Endothelial cell of umbilical vein (primary cell): ENCODE measurements around the gene SYNM. TPM values are rescaled to one million over a fixed set of nuclear protein-coding genes. Genes with fewer than 3 reads are reported as not detected.

Source experiments
- BruUV-seq: library from RNA; stranded (reverse); fragments of 400-500 nt; replicated peaks from 2 replicates; lab custom pipeline; 2021; lab: Mats Ljungman, UMichigan
- CTCF ChIA-PET: fragments of 300-600, 350-600 bp; sonication (Branson Sonifier 250); formaldehyde crosslinking; loops from one replicate; lab custom pipeline; 2021; ENCODE audit warnings: antibody characterized with exemption, inconsistent platforms; lab: Charles Lee
- POLR2A ChIA-PET: fragments of 300-600, 350-600 bp; sonication (Branson Sonifier 250); formaldehyde crosslinking; loops from one replicate; lab custom pipeline; 2021; ENCODE audit warnings: antibody characterized with exemption, inconsistent platforms; lab: Charles Lee
- DNase-seq: peaks from one replicate; pipeline ENCODE4 v3.0.0-alpha.2; 2011; ENCODE audit warnings: low read depth, low spot score
- FAIRE-seq: peaks from 2 replicates; lab custom pipeline; 2011; peaks lifted over from hg19 to GRCh38; lab: Jason Lieb, UNC
- H2AFZ ChIP-seq: 2 replicates; pipeline ENCODE4 v1.6.0; 2012; ENCODE audit warnings: low read depth, low read length, control low read depth, inconsistent platforms
- H3K27ac ChIP-seq: 2 replicates; pipeline ENCODE4 v1.5.1; 2011; ENCODE audit warnings: low read depth, mild to moderate bottlenecking, control low read depth, low read length, moderate library complexity; ENCODE audit not compliant: insufficient read depth
- H3K27me3 ChIP-seq, 2 experiments: 2 replicates each; pipeline versions ENCODE4 v1.6.0 to v1.6.1; 2011; ENCODE audit warnings: low read length in 2 of 2, mixed read lengths in 1 of 2; ENCODE audit not compliant: control insufficient read depth in 2 of 2, insufficient read depth in 2 of 2
- H3K36me3 ChIP-seq, 2 experiments: 2 replicates in 1 of 2; 3 replicates in 1 of 2; pipeline ENCODE4 v1.5.1; 2011; ENCODE audit warnings: low read length in 2 of 2, mild to moderate bottlenecking in 1 of 2, moderate library complexity in 1 of 2; ENCODE audit not compliant: control insufficient read depth in 2 of 2, insufficient read depth in 2 of 2; ENCODE audit errors: extremely low read depth in 1 of 2
- H3K4me1 ChIP-seq: 3 replicates; pipeline ENCODE4 v1.5.1; 2011; ENCODE audit warnings: mild to moderate bottlenecking, low read length; ENCODE audit not compliant: control insufficient read depth, insufficient read depth; ENCODE audit errors: extremely low read depth
- H3K4me2 ChIP-seq: 2 replicates; pipeline ENCODE4 v1.6.1; 2011; ENCODE audit warnings: low read length, control low read depth, mixed read lengths; ENCODE audit not compliant: insufficient read depth
- H3K4me3 ChIP-seq, 3 experiments: fragments of 200-600 bp in 1 of 3; sonication (generic), shearing (Covaris generic) in 1 of 3; replicated peaks in 1 of 3; 2 replicates each; pipeline ENCODE4 v1.5.1; 2011 to 2016; ENCODE audit warnings: control low read depth in 3 of 3, low read length in 3 of 3, mild to moderate bottlenecking in 2 of 3, inconsistent platforms in 1 of 3, low read depth in 1 of 3, moderate library complexity in 1 of 3; ENCODE audit not compliant: insufficient read depth in 1 of 3
- H3K79me2 ChIP-seq: 2 replicates; pipeline ENCODE4 v1.6.0; 2012; ENCODE audit warnings: low read length, inconsistent platforms; ENCODE audit not compliant: control insufficient read depth, insufficient read depth
- H3K9ac ChIP-seq: replicated peaks from 2 replicates; pipeline ENCODE3; 2011; ENCODE audit warnings: low read length, control low read depth; ENCODE audit not compliant: insufficient read depth; ENCODE audit errors: extremely low read depth
- H3K9me1 ChIP-seq: replicated peaks from 3 replicates; pipeline ENCODE4 v1.6.0; 2011; ENCODE audit warnings: mild to moderate bottlenecking, low read length; ENCODE audit not compliant: control insufficient read depth, insufficient read depth; ENCODE audit errors: extremely low read depth
- H3K9me3 ChIP-seq: replicated peaks from 2 replicates; pipeline ENCODE4 v1.5.1; 2012; ENCODE audit warnings: low read length, inconsistent platforms; ENCODE audit not compliant: control insufficient read depth, insufficient read depth
- H4K20me1 ChIP-seq: replicated peaks from 2 replicates; pipeline ENCODE3; 2011; ENCODE audit warnings: mild to moderate bottlenecking, low read length; ENCODE audit not compliant: control insufficient read depth, insufficient read depth; ENCODE audit errors: extremely low read depth
- EZH2 ChIP-seq: IDR thresholded peaks from 2 replicates; pipeline ENCODE4 v1.6.1; 2012; ENCODE audit warnings: borderline replicate concordance, low read depth, mild to moderate bottlenecking, moderate library complexity, low read length, inconsistent platforms; ENCODE audit not compliant: severe bottlenecking
- FOS ChIP-seq: IDR thresholded peaks from 2 replicates; pipeline ENCODE4 v1.6.1; 2011; ENCODE audit warnings: mild to moderate bottlenecking, low read length, moderate library complexity, borderline replicate concordance; ENCODE audit not compliant: insufficient read depth
- GATA2 ChIP-seq: IDR thresholded peaks from 2 replicates; pipeline ENCODE4 v1.7.0; 2011; ENCODE audit warnings: low read depth, mild to moderate bottlenecking, moderate library complexity, mixed read lengths, low read length; ENCODE audit not compliant: insufficient read length, insufficient read depth
- MYC ChIP-seq: IDR thresholded peaks from one replicate; pipeline ENCODE4 v1.6.1; 2011; ENCODE audit warnings: mild to moderate bottlenecking, low read depth, low read length
- POLR2A ChIP-seq: IDR thresholded peaks from 2 replicates; pipeline ENCODE4 v1.6.1; 2012; ENCODE audit warnings: low read depth, mild to moderate bottlenecking, control low read depth, low read length
- dilution Hi-C: fragments of 300-500 bp; cut with MboI; formaldehyde crosslinking; loops from one replicate; pipeline ENCODE4 v1.15.0; 2019; ENCODE audit warnings: low sequenced_read_pairs; ENCODE audit not compliant: extremely low pct_ligation_motif_present
- intact Hi-C: fragments of 100-400 bp; cut with micrococcal nuclease; formaldehyde crosslinking; loops from one replicate; pipeline ENCODE4 v1.10.0; 2022
- polyA plus RNA-seq, 4 experiments: library from polyadenylated mRNA; depleted of rRNA in 3 of 4; stranded (reverse) in 3 of 4; unstranded in 1 of 4; fragments of >200 nt; gene quantifications; 2 replicates each; pipeline versions ENCODE4 v1.2.1 to v1.2.3, GENCODE V29; 2011 to 2012; ENCODE audit warnings: missing spikeins in 1 of 4
- total RNA-seq: library from RNA; stranded (reverse); gene quantifications from 2 replicates; pipeline ENCODE4 v1.2.3, GENCODE V29; 2021
- TF ChIP-seq, protein P1 (sequence below), 2 donors: IDR thresholded peaks; 1 replicate in 1 of 2; 2 replicates in 1 of 2; pipeline ENCODE4 v1.5.1; 2011; ENCODE audit warnings: low read length in 2 of 2, mild to moderate bottlenecking in 2 of 2, moderate library complexity in 2 of 2, control low read depth in 1 of 2, inconsistent platforms in 1 of 2, low read depth in 1 of 2; ENCODE audit not compliant: insufficient read depth in 1 of 2; ENCODE audit errors: extremely low read depth in 1 of 2

The SYNM gene
- total and polyA plus RNA-seq, 2 donors (not counting 3 experiments of a cell fraction or from before 2014, with no cell fraction given): 3.7 to 10.2 TPM

DNA sequence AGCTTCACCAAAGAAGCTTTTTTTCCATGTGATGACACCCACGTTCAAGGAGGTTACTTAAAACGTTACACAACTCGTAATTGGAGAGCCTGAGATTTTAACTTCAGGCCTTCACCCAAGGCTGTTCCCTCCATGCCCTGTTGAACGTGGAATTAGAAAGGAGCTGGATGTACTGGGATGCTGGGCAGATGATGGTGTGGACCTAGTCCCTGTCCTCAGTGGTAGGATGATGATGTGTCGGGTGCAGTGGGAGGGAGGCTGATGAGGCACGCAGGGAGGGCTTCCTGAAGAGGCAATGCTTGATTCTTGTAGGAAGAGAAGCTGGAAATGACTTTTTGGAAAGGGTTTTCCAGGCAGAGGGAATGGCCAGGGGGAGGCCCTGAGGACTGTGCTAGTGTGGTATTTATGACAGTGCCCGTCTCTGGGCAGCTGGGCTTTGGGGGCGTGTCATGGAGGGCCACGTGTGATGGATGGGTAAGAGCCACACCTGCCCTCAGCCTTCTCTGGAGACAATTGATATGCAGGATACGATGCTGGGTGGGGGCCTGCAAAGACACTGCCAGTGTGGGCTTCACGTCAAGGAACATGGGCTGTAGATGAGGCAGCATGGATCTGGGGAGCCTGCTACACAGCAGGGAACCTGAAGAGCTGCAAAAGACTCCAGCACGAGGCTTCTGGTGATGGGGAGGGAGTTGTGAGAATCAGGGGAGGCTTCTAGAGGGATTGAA, 15.3 kb downstream of the SYNM start:
- POLR2A ChIA-PET: no interaction called here
- CTCF ChIA-PET: interaction anchor here (1.1 to 2.5 kb wide), 3 partner anchors 15 to 19 kb away, joined by 4 to 8 read pairs (median 4); partner anchors contain the start of gene SYNM
- Histone ChIP-seq H3K4me2 (no peak overlapping the region), H3K9ac (no peak overlapping the region), H3K4me3 (no peak overlapping the region), H3K79me2 (no peaks in the 10 kb centered on the region), H3K9me1 (no peaks in the 10 kb centered on the region), H3K9me3 (no peaks in the 10 kb centered on the region), H2AFZ (no peak overlapping the region), H4K20me1 (no peaks in the 10 kb centered on the region), H3K27ac (no peak overlapping the region), H3K27me3 (no peaks in the 10 kb centered on the region), H3K36me3 (no peaks in the 10 kb centered on the region), H3K4me1 (peaks cover 28% of the 10 kb centered on the region)
- DNase-seq: no peak
- TF ChIP-seq EZH2 (no peak), GATA2 (no peak)
- intact Hi-C loops (loop anchor here (5.0 kb wide), 2 partner anchors 332 to 447 kb away; partner anchors contain the start of gene MEF2A), dilution Hi-C loops (no loop called here)
- BruUV-seq: no TSS peak
- no peak for FAIRE-seq

DNA sequence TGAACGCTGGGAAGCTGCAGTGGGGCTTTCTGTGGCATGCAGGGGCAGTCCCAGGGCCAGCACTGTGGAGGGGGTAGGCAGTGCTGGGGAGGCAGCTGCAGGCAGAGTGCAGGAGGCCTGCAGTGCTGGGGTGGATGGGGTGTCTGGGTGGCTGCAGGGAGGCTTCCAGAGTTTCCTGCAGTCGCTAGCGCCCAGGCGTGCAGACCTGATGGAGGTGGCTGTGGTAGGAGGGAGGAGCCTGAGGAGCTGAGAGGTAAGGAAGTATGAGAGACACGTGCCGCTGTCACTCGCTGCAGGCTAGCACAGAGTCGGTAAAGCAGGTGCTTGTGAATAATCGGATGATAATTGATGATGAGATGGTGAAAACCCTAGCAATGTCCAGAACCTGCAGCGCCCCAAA, 16.3 kb downstream of the SYNM start:
- no peaks in the 10 kb centered on the region for H3K9me3 ChIP-seq
- H3K27ac ChIP-seq: no peak overlapping the region
- intact Hi-C loops (loop anchor here (5.0 kb wide), 2 partner anchors 331 to 446 kb away; partner anchors contain the start of gene MEF2A), dilution Hi-C loops (no loop called here)
- no peaks in the 10 kb centered on the region for H4K20me1 ChIP-seq
- H3K27me3 ChIP-seq: no peaks in the 10 kb centered on the region
- H3K4me1 ChIP-seq: peaks cover 30% of the 10 kb centered on the region
- POLR2A ChIA-PET: no interaction called here
- H3K4me2 ChIP-seq: no peak overlapping the region
- CTCF ChIA-PET: interaction anchor here (1.2 to 2.5 kb wide), 3 partner anchors 14 to 20 kb away, joined by 4 to 8 read pairs (median 8); partner anchors contain the start of gene SYNM
- FAIRE-seq (no peak), DNase-seq (no peak)
- H2AFZ ChIP-seq: no peak overlapping the region
- TF ChIP-seq, protein P1, sequence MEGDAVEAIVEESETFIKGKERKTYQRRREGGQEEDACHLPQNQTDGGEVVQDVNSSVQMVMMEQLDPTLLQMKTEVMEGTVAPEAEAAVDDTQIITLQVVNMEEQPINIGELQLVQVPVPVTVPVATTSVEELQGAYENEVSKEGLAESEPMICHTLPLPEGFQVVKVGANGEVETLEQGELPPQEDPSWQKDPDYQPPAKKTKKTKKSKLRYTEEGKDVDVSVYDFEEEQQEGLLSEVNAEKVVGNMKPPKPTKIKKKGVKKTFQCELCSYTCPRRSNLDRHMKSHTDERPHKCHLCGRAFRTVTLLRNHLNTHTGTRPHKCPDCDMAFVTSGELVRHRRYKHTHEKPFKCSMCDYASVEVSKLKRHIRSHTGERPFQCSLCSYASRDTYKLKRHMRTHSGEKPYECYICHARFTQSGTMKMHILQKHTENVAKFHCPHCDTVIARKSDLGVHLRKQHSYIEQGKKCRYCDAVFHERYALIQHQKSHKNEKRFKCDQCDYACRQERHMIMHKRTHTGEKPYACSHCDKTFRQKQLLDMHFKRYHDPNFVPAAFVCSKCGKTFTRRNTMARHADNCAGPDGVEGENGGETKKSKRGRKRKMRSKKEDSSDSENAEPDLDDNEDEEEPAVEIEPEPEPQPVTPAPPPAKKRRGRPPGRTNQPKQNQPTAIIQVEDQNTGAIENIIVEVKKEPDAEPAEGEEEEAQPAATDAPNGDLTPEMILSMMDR (IDR thresholded peaks at IDR 0.05; ENCODE audit: extremely low read depth in 1 of 2, insufficient read depth in 1 of 2, low read depth in 1 of 2, low read length in 2 of 2): no peak
- TF ChIP-seq FOS (no peak), MYC (no peak), EZH2 (no peak), POLR2A (no peak), GATA2 (no peak)
- H3K9ac ChIP-seq: no peak overlapping the region
- no peak overlapping the region for H3K4me3 ChIP-seq
- no peaks in the 10 kb centered on the region for H3K79me2 ChIP-seq
- no TSS peak for BruUV-seq
- H3K36me3 ChIP-seq: no peaks in the 10 kb centered on the region
- no peaks in the 10 kb centered on the region for H3K9me1 ChIP-seq
